GM21367 (cell line): ENCODE measurements around the gene SCRT2.

ENCODE experiments used
- ATAC-seq: cut with Tn5 transposase; IDR thresholded peaks from one replicate; pipeline ENCODE4 v1.9.1; 2021; ENCODE audit not compliant: unreplicated experiment

Gene SCRT2

GRCh38 chr20:635028-635892 lies 40.3 kb downstream of the SCRT2 start:
- ATAC-seq: no peak

- no peak for ATAC-seq
Measured at GRCh38 chr20:634148-634925, 41.3 kb downstream of the SCRT2 start.

GRCh38 chr20:631101-631500 lies 44.5 kb downstream of the SCRT2 start:
- ATAC-seq: no peak

- ATAC-seq: no peak
Measured at GRCh38 chr20:626579-626978, 49.0 kb downstream of the SCRT2 start.

- no peak for ATAC-seq
Measured at GRCh38 chr20:625360-625932, 50.2 kb downstream of the SCRT2 start.

- ATAC-seq: no peak
Measured at GRCh38 chr20:623704-624103, 51.9 kb downstream of the SCRT2 start.

GRCh38 chr20:623021-623420 lies 52.6 kb downstream of the SCRT2 start:
- ATAC-seq: no peak

GRCh38 chr20:622161-622560 lies 53.4 kb downstream of the SCRT2 start:
- ATAC-seq: no peak

- ATAC-seq: no peak
Measured at GRCh38 chr20:621125-621756, 54.4 kb downstream of the SCRT2 start.

- no peak for ATAC-seq
Measured at GRCh38 chr20:620246-620645, 55.4 kb downstream of the SCRT2 start.

- ATAC-seq: no peak
Measured at GRCh38 chr20:618980-619379, 56.6 kb downstream of the SCRT2 start.

GRCh38 chr20:617934-618690 lies 57.5 kb downstream of the SCRT2 start:
- no peak for ATAC-seq

- no peak for ATAC-seq
Measured at GRCh38 chr20:615514-615913, 60.1 kb downstream of the SCRT2 start.

GRCh38 chr20:611843-612185 lies 63.8 kb downstream of the SCRT2 start:
- no peak for ATAC-seq
